ENCODE measurements around the gene KDM6B. TPM values are rescaled to one million over a fixed set of nuclear protein-coding genes. Genes with fewer than 3 reads are reported as not detected.

Gene KDM6B
- total RNA-seq, 2 donors from 2014 or later, result 53.3 to 60.3 TPM

DNA sequence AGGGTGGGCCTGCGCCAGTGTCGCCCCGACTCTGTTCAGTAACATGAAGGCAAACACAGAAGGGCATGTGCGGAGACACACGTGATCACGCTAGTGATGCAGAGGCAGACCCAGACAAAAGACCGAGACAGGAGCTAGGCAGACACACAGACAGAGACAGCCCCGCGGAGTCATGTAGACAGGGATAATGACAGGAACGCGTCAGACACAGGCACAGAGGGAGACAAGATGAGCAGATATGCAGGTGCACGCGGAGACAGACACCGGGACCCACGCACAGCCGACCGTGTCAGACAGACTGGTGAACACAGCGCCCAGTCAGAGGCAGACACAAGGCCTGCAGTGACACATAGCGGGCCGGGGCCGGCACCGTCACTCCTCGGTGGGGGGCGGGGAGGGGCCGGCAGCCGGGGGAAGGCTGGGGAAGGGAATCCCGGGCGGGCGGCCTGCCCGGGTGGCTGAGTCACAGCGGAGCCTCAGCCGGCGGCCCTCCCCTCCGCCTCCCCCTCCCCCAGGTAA is 7.4 kb downstream of the KDM6B start:
- peak overlapping the region; percentile 77 for H3K27ac Mint-ChIP-seq
- WGBS, 2 experiments (ENCODE audit: insufficient coverage in 1 of 2, insufficient read length in 1 of 2), result 5% methylated on average over 26 to 34 of the region's 34 CpGs
- H3K4me3 ChIP-seq (ENCODE audit: low read length), result peak overlapping the region; percentile 93
- H3K27me3 Mint-ChIP-seq (ENCODE audit: insufficient read depth), result peaks cover 2% of the 10 kb centered on the region
- H3K9me3 Mint-ChIP-seq, result no peaks in the 10 kb centered on the region
- no peak for DNase-seq
- H3K27me3 ChIP-seq (ENCODE audit: control insufficient read depth, insufficient read depth, low read length, poor library complexity, severe bottlenecking), result no peaks in the 10 kb centered on the region
- peak overlapping the region; percentile 92 for H3K27ac ChIP-seq (ENCODE audit: low read depth, low read length)
- peaks cover 11% of the 10 kb centered on the region for H3K4me1 ChIP-seq (ENCODE audit: control insufficient read depth, insufficient read depth, low read length)
- H3K9me3 ChIP-seq (ENCODE audit: control insufficient read depth, low read length), result no peaks in the 10 kb centered on the region
- peaks cover 17% of the 10 kb centered on the region for H3K36me3 Mint-ChIP-seq (ENCODE audit: low read depth)
- TF ChIP-seq, protein P1, sequence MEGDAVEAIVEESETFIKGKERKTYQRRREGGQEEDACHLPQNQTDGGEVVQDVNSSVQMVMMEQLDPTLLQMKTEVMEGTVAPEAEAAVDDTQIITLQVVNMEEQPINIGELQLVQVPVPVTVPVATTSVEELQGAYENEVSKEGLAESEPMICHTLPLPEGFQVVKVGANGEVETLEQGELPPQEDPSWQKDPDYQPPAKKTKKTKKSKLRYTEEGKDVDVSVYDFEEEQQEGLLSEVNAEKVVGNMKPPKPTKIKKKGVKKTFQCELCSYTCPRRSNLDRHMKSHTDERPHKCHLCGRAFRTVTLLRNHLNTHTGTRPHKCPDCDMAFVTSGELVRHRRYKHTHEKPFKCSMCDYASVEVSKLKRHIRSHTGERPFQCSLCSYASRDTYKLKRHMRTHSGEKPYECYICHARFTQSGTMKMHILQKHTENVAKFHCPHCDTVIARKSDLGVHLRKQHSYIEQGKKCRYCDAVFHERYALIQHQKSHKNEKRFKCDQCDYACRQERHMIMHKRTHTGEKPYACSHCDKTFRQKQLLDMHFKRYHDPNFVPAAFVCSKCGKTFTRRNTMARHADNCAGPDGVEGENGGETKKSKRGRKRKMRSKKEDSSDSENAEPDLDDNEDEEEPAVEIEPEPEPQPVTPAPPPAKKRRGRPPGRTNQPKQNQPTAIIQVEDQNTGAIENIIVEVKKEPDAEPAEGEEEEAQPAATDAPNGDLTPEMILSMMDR (conservative IDR thresholded peaks at IDR 0.05), result no peak
- H3K4me1 Mint-ChIP-seq, result peaks cover 41% of the 10 kb centered on the region
- peak overlapping the region; percentile 71 for H3K9ac ChIP-seq (ENCODE audit: extremely low read depth, low read length, poor library complexity, severe bottlenecking)
- H3K36me3 ChIP-seq (ENCODE audit: control insufficient read depth, insufficient read depth, low read length), result peaks cover 15% of the 10 kb centered on the region
- H3K4me3 Mint-ChIP-seq, result peak overlapping the region; percentile 82

DNA sequence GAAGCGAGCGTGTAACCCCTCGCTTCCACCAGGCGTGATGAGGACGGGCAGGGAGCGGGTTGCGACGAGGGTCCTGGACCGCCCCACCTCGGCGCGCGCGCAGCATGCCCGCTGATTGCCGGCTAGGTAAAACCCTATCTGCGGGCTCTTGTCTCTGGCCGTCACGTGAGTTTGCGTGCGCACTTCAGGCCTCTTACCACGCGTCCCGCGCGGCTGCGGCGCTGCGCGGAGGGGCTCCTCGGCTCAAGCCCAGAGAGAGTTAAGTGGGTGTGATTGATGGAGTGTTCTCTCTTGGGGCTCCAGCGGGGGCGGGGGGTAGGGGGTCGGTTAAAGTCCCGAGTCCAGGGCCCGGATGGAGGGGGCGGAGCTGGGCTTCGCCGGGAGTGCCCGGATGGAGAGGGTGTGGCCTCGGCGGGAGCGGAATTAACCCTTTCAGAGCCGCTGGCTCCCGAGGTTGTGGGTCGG is 7.9 kb downstream of the KDM6B start:
- Histone ChIP-seq H3K27ac (ENCODE audit: low read depth, low read length) (peak overlapping the region; percentile 92), H3K27me3 (ENCODE audit: control insufficient read depth, insufficient read depth, low read length, poor library complexity, severe bottlenecking) (no peaks in the 10 kb centered on the region), H3K4me3 (ENCODE audit: low read length) (peak overlapping the region; percentile 93), H3K36me3 (ENCODE audit: control insufficient read depth, insufficient read depth, low read length) (peaks cover 17% of the 10 kb centered on the region), H3K9ac (ENCODE audit: extremely low read depth, low read length, poor library complexity, severe bottlenecking) (peak overlapping the region; percentile 71), H3K4me1 (ENCODE audit: control insufficient read depth, insufficient read depth, low read length) (peaks cover 11% of the 10 kb centered on the region), H3K9me3 (ENCODE audit: control insufficient read depth, low read length) (no peaks in the 10 kb centered on the region)
- Mint-ChIP-seq H3K9me3 (no peaks in the 10 kb centered on the region), H3K27ac (peak overlapping the region; percentile 97), H3K27me3 (ENCODE audit: insufficient read depth) (peaks cover 2% of the 10 kb centered on the region), H3K36me3 (ENCODE audit: low read depth) (peaks cover 21% of the 10 kb centered on the region), H3K4me3 (peak overlapping the region; percentile 82), H3K4me1 (peaks cover 40% of the 10 kb centered on the region)
- WGBS, 2 experiments (ENCODE audit: insufficient coverage in 1 of 2, insufficient read length in 1 of 2), result 0 to 1% methylated on average over 11 to 46 of the region's 46 CpGs
- TF ChIP-seq, protein P1 (conservative IDR thresholded peaks at IDR 0.05), result no peak
- peak; percentile 99 for DNase-seq

DNA sequence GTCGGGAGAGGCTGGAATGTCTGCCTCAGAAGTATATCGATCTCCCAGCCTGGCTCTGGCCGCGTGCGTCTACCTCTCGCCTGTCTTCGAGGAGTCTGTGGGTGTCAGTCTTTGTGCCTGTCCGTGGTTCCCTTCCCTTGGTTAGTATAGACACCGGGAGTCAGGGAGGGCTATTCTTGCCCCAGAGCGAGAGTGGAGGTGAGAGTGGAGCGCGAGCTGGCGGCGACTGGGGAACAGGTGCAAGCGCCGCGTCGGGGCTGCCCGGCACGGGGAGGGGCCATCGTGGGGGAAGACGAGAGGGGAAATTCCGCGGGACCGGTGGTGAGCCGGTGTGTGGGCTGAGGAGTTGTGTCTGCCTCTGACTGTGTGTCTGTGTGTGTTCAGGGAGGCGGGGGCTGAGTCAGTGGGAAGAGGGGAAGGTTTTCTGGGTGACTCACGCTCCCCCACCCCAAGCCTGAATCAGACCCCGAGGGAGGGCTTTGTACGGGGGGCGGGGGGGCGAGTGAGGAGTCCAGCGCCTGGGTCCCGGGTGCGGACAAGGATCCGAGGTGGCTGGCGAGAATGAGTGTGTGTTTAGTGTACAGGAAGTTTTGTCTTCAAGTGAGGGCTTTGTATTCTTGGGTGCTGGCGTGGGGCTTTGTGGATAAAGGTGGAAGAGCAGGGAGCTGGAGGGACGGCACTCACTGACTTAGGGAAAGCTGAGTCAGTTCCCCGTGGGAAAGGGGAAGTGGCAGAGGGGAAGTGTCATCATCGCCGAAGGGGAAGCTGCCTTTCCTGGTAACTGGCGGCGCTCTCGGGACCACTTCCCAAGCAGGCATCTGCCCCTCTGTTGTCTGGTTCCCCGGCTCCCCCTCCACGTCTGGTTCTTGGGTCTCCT is 8.6 kb downstream of the KDM6B start:
- Histone ChIP-seq H3K4me3 (ENCODE audit: low read length) (peak overlapping the region; percentile 93), H3K9me3 (ENCODE audit: control insufficient read depth, low read length) (no peaks in the 10 kb centered on the region), H3K27ac (ENCODE audit: low read depth, low read length) (peak overlapping the region; percentile 92), H3K27me3 (ENCODE audit: control insufficient read depth, insufficient read depth, low read length, poor library complexity, severe bottlenecking) (no peaks in the 10 kb centered on the region), H3K4me1 (ENCODE audit: control insufficient read depth, insufficient read depth, low read length) (peaks cover 11% of the 10 kb centered on the region), H3K9ac (ENCODE audit: extremely low read depth, low read length, poor library complexity, severe bottlenecking) (peak overlapping the region; percentile 71), H3K36me3 (ENCODE audit: control insufficient read depth, insufficient read depth, low read length) (peaks cover 21% of the 10 kb centered on the region)
- H3K9me3 Mint-ChIP-seq, result no peaks in the 10 kb centered on the region
- WGBS, 2 experiments (ENCODE audit: insufficient coverage in 1 of 2, insufficient read length in 1 of 2), result 0 to 1% methylated on average over 19 to 47 of the region's 47 CpGs
- H3K27ac Mint-ChIP-seq, result peak overlapping the region; percentile 97
- peaks cover 2% of the 10 kb centered on the region for H3K27me3 Mint-ChIP-seq (ENCODE audit: insufficient read depth)
- TF ChIP-seq, protein P1 (conservative IDR thresholded peaks at IDR 0.05), result no peak
- no peak for DNase-seq
- H3K4me3 Mint-ChIP-seq, result peak overlapping the region; percentile 82
- H3K36me3 Mint-ChIP-seq (ENCODE audit: low read depth), result peaks cover 26% of the 10 kb centered on the region
- peaks cover 34% of the 10 kb centered on the region for H3K4me1 Mint-ChIP-seq

Data from endodermal cell (in vitro differentiated cells).